ENCODE data around the gene NDUFC2. TPM values are rescaled to one million over a fixed set of nuclear protein-coding genes. Genes with fewer than 3 reads are reported as not detected.

NDUFC2 gene
- total and polyA plus RNA-seq, 2 of the 13 experiments (the other 11 are each of a cell fraction or from before 2014, with no cell fraction given): 256 to 363 TPM

GRCh38 chr11:78039919-78040671, 39.6 kb downstream of the NDUFC2 start:
- intact Hi-C loops (cut with micrococcal nuclease; ENCODE audit: unreplicated experiment): no loop called here
- TF ChIP-seq ESRRA (CRISPR knock-in tag; IDR thresholded peaks at IDR 0.05; ENCODE audit: low read depth): 0 out of 2 replicates have a peak, but pooled peaks have one; percentile 31
- no peak for TF ChIP-seq ZNF256 (CRISPR knock-in tag; conservative IDR thresholded peaks at IDR 0.05)
- TF ChIP-seq TAF1 (CRISPR knock-in tag; IDR thresholded peaks at IDR 0.05): peak; percentile 22; the same call in 1 of the 2 replicates
- peak; percentile 76 for TF ChIP-seq RARA (CRISPR knock-in tag; IDR thresholded peaks at IDR 0.05)
- TF ChIP-seq ZNF263 (CRISPR knock-in tag; IDR thresholded peaks at IDR 0.05): peak; percentile 48; the same call in 1 of the 2 replicates
- TF ChIP-seq HIC2 (CRISPR knock-in tag; IDR thresholded peaks at IDR 0.05; ENCODE audit: low read depth): peak; percentile 70
- TF ChIP-seq YEATS2 (CRISPR knock-in tag; IDR thresholded peaks at IDR 0.05; ENCODE audit: borderline replicate concordance): 0 out of 2 replicates have a peak, but pooled peaks have one; percentile 16
- TF ChIP-seq ZNF710 (CRISPR knock-in tag; IDR thresholded peaks at IDR 0.05; ENCODE audit: borderline replicate concordance): peak; percentile 70
- TF ChIP-seq EP300 (IDR thresholded peaks at IDR 0.05; ENCODE audit: low read depth in 2 of 2, low read length in 2 of 2): peak in 1 of 2 experiments; percentile 34; a peak in 1 of 4 replicates
- peak; percentile 41; the same call in 1 of the 2 replicates for TF ChIP-seq EP300 (CRISPR knock-in tag; IDR thresholded peaks at IDR 0.05; ENCODE audit: borderline replicate concordance)
- peak; percentile 54 for TF ChIP-seq PHF5A (CRISPR knock-in tag; IDR thresholded peaks at IDR 0.05; ENCODE audit: low read depth, unreplicated experiment)
- TF ChIP-seq ZNF768 (CRISPR knock-in tag; IDR thresholded peaks at IDR 0.05): 0 out of 2 replicates have a peak, but pooled peaks have one; percentile 36
- TF ChIP-seq POGZ (CRISPR knock-in tag; IDR thresholded peaks at IDR 0.05): peak; percentile 38; the same call in 1 of the 2 replicates
- TF ChIP-seq SIX1 (CRISPR knock-in tag; IDR thresholded peaks at IDR 0.05; ENCODE audit: borderline replicate concordance): peak; percentile 51; the same call in 1 of the 2 replicates
- peak; percentile 47; the same call in 1 of the 2 replicates for TF ChIP-seq ZNF362 (CRISPR knock-in tag; IDR thresholded peaks at IDR 0.05; ENCODE audit: borderline replicate concordance)
- TF ChIP-seq HNF1B (CRISPR knock-in tag; IDR thresholded peaks at IDR 0.05): no peak; the same call in 1 of the 2 replicates
- peak; percentile 50; the same call in 1 of the 2 replicates for TF ChIP-seq HMG20A (CRISPR knock-in tag; IDR thresholded peaks at IDR 0.05; ENCODE audit: borderline replicate concordance)

More at GRCh38 chr11:78039919-78040671, 39.6 kb downstream of the NDUFC2 start:
- Histone ChIP-seq H4K20me1 (ENCODE audit: insufficient read depth, low read length) (no peaks in the 10 kb centered on the region), H3K27ac (ENCODE audit: extremely low read length, insufficient read depth, low read length) (peak overlapping the region; percentile 73), H3K36me3 (replicated peaks in 1 of 2; ENCODE audit: control insufficient read depth in 1 of 2, insufficient read depth in 2 of 2, low read length in 2 of 2) (no peaks in the 10 kb centered on the region), H2AFZ (ENCODE audit: low read length) (peak overlapping the region; percentile 43), H3K27me3 (ENCODE audit: control insufficient read depth in 1 of 2, insufficient read depth in 2 of 2, low read length in 2 of 2) (no peaks in the 10 kb centered on the region), H3K4me3 (replicated peaks in 1 of 3; ENCODE audit: insufficient read depth in 1 of 3, low read depth in 2 of 3, low read length in 3 of 3) (peak overlapping the region; percentile 4 to 34 (median 11); a peak in 3 of 6 replicates), H3K9ac (ENCODE audit: insufficient read depth, low read depth, low read length) (peak overlapping the region; percentile 63), H3K9me3 (ENCODE audit: low read length) (no peaks in the 10 kb centered on the region), H3K4me1 (ENCODE audit: insufficient read depth, low read length) (peaks cover 74% of the 10 kb centered on the region), H3K4me2 (ENCODE audit: low read depth, low read length) (peak overlapping the region; percentile 64), H3K79me2 (ENCODE audit: insufficient read depth, low read length) (no peaks in the 10 kb centered on the region)
- in situ Hi-C loops (cut with HindIII; ENCODE audit: extremely low pct_ligation_motif_present, low pct_unique_long_range_greater_than_20kb): no loop called here
- POLR2A ChIA-PET: interaction anchor here (0.9 to 3.1 kb wide), 6 partner anchors 11 to 99 kb away, joined by 4 to 25 read pairs (median 6); partner anchors contain the start of genes ALG8, INTS4, KCTD14 and NDUFC2
- FAIRE-seq: peak; percentile 72
- ATAC-seq: peak; percentile 50
- peak; percentile 67 for DNase-seq (ENCODE audit: low spot score)
- WGBS (ENCODE audit: low lambda C conversion rate): 26% methylated on average over 7 of the region's 7 CpGs
- no TSS peak for BruUV-seq (replicated peaks)
- CTCF ChIA-PET (ENCODE audit: low intra/inter-chr PET ratio, low total read pairs): no interaction called here
